T-helper 22 cell (primary cell): ENCODE results near the gene FER.
"Not testable (repeated sequence)": the region's sequence is repeated elsewhere in the genome, so short reads cannot be mapped to it uniquely, and the experiment has no call there.

Experiments
- DNase-seq: peaks from one replicate; pipeline ENCODE4 v3.0.0-alpha.2; 2020; ENCODE audit warnings: low read depth

FER gene

DNA sequence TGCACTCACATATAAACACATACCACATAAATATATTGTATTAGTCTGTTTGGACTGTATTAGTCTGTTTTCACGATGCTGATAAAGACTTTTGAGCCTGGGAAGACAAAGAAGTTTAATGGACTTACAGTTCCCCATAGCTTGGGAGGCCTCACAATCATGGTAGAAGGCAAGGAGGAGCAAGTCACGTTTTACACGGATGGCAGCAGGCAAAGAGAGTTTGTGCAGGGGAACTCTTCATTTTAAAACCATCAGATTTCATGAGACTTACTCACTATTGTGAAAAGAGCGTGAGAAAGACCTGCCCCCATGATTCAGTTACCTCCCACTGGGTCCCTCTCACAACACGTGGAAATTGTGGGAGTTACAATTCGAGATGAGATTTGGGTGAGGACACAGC is 133.4 kb downstream of the FER start:
- no peak for DNase-seq

DNA sequence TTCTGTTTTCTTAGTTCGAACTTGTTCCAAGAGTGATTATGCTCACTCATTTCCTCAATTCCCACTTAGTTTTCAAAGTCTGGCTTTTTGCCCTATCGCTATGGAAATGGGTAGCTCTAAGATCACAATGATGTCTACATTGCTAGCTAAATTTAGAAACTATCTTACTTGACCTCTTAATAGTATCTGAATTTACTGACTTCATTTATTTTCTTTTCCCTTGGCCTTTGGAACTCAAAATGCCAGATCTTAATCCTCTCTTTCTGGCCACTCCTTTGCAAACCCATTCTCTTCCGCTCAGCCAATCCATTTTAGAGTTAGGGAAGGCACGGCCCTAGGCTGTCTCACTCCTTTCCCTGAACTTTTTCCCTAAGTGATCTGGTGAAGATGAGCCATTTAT is 137.0 kb downstream of the FER start:
- DNase-seq: no peak

DNA sequence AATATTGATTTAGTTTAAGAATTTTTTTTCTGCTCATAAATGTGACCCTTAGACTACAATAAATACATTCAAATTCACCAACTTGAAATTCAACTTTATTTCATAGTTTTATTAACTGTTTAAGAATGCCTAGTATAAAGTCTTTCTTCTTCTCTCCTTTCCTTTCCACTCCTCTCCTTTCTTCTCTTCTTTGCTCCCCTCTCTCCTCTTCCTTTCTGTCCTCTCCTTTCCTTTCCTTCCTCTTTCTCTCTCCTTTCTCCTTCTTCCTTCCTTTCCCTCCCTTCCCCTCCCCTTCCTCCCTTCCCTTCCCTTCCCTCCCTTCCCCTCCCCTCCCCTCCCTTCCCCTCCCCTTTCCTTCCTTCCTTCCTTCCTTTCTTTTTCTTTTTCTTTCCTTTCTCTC is 150.6 kb downstream of the FER start:
- DNase-seq: no peak

- no peak for DNase-seq
These were observed 151.0 kb downstream of the FER start for GRCh38 chr5:108898707-108899106.

- DNase-seq: not testable (repeated sequence)
These were observed 151.5 kb downstream of the FER start for GRCh38 chr5:108899244-108899643.

DNA sequence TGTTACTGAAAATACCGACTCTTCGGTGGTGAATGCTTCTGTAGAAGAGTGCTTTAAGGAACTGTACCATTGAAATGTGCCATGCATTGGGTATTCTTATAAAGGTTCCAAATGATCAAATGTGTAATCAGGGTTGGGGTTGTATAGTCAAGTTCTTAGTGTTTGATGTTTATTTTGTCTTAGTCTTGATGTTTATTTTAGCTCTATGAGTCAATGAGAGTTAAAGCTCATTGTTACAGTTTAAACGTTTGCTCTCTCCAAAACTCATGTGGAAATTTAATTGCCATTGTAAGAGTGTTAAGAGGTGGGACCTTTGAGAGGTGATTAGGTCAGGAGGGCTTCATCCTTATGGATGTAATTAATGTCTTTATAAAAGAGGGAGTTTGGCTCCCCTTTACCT is 153.0 kb downstream of the FER start:
- DNase-seq: no peak

DNA sequence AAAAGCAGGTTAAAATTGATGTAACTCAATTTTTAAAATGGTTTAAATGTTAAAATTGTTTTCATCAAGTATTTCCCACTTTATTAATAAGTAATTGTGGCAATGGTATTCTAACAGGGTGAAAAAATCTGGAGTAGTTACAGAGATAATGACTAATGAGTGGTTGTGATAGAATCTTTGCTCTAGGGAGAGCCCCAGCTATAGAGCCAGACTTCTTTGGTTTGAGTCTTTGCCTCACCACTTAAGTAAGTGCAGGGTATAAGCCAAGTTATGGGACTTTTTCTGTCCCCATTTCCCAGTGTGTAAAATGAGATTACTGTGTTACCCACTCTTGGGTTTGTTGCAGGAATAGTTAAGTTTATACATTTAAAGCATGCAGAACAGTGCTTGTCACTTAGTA is 158.1 kb downstream of the FER start:
- DNase-seq: no peak

DNA sequence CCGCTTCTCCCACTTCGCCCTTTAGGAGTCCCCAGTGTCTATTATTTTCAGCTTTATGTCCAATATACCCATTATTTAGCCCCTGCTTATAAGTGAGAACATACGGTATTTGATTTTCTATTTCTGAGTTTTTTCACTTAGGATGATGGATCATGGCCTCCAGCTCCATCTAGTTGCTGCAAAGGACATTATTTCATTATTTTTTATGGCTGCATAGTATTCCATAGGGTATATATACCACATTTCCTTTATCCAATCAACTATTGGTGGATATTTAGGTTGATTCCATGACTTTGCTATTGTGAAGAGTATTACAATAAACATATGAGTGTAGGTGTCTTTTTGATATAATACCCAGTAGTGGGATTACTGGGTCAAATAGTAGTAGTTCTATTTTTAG is 162.9 kb downstream of the FER start:
- no peak for DNase-seq

- no peak for DNase-seq
These were observed 163.4 kb downstream of the FER start for GRCh38 chr5:108911055-108911454.

DNA sequence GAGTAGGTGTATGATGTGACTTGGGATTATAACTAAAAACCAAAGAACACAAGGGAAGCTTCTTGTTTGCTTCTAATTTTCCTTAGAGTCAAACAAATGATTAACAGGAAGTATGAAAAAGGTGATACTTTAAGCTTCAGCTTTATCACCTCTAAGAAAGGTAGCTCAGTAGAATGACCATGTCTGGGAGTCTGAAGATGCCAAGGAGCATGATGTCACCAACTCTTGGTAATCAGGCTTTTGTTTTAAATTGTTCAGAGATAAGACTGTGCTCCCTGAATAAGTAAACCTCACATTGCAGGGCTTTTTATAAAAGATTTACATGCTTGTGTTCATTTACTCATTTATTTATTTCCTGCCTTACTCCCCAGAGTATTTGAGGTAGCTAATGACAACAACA is 169.9 kb downstream of the FER start:
- DNase-seq: no peak

GRCh38 chr5:108919591-108920326 is 172.1 kb downstream of the FER start:
- DNase-seq: no peak

GRCh38 chr5:108924457-108924961 is 176.8 kb downstream of the FER start:
- no peak for DNase-seq

DNA sequence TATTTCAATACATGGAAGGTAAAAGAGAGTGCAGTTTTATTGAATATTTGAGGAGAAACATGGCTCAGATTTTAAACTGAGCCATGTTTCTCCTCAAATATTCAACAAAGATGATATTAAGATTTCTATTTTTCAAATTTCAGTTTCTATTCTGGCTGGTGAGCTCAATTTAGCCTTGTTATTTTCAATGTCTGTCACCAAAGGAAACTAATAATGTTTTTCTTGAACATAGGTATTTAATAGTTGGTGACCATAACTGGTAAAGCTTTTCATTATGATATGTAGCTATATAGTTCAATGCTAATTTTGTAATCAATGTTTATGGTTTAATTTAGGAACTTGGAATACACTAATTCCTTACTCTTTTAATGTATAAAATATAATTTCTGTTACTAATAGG is 177.4 kb downstream of the FER start:
- DNase-seq: no peak

GRCh38 chr5:108930107-108930506 is 182.4 kb downstream of the FER start:
- DNase-seq: no peak

DNA sequence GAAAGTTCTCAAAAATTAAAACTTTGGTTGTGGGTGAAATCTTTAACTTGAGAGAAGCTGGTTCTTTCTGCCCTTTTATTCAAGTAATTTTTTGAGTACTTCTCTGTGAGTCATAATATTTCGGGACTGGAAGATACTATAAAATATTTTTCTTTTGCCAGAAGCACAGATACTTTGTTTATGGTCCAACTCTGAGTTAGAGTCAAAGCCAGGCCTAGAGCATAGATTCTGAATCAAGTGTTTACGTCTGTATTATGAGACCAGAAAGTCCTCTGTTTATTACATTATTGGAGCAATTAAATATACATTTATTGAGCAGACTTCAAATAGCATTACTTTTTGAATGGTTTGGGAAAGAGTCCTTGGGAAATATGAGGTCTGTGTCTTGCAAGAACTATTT is 187.9 kb downstream of the FER start:
- no peak for DNase-seq

DNA sequence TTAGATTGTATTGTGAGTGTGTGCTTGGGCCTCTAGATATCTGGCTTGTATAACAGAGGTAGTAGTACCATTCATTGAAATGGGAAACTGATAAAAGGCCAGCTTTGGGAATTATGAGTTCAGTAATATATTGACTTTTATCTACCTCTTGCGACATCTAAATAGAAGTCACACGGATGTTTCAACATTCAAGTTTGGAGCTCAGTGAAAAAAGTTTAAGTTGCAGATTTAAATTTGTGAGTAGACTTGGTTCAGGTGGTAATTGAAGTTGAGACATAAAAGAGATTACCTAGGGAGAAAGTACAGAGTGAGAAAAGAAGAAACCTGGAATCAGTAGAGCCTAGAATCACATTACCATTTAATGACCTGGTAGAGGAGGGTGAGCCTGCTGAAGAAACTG is 189.5 kb downstream of the FER start:
- no peak for DNase-seq

GRCh38 chr5:108940506-108940905 is 192.8 kb downstream of the FER start:
- no peak for DNase-seq

GRCh38 chr5:108941746-108942145 is 194.0 kb downstream of the FER start:
- no peak for DNase-seq

DNA sequence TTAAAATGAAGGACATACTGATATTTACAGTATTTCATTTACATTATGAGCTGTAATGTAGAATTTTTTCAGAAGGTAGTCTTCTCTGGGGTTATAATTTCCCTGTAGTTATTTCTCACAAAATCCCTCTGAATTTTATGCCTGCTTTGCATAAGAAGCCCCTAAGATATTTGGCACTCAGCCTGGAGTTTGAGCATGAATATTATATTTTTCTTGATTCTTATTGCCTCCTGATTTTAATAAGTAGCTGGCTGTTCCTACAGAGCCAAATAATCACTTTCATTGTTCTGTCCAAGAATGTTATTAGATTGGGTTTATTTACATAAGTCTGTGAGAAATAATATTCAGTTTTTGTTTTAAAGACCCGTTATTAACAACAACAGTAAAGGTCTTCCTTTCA is 195.0 kb downstream of the FER start:
- no peak for DNase-seq

- DNase-seq: no peak
These were observed 197.4 kb downstream of the FER start for GRCh38 chr5:108945094-108945493.

GRCh38 chr5:108946008-108946407 is 198.3 kb downstream of the FER start:
- DNase-seq: no peak

DNA sequence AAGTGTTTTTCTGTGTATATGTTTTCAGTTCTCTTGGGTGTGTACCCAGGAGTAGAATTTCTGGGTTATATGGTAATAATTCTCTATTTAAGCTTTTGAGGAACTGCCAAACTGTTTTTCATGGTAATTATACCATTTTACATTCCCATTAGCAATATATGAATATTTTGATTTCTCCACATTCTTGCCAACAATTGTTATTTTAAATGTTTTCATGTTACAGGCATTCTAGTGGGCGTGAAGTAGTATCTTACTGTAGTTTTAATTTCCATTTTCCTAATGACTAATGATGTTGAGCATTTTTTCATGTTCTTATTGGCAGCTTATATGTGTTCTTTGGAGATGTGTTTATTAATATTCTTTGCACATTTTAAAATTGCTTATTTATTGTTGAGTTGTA is 199.5 kb downstream of the FER start:
- DNase-seq: no peak

GRCh38 chr5:108950276-108950675 is 202.6 kb downstream of the FER start:
- DNase-seq: no peak

DNA sequence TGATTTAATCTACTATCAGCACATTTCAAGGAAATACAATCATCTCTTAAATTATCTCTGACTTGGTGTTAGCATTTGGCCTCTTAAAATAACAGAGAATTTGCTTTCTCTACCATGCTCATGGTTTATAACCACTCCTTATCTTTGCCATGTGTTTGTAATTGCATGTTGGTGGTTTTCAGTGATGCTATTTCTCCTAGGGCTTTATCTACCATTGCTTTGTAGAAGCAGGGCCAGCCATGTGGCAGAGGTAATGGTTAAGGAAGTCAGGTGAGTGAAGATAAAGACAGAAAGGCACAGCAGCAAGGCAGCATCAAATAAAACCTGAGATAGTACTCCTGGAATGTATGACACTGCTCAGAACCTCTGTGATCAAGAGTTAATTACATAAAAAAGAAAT is 206.2 kb downstream of the FER start:
- DNase-seq: no peak
